GM10248 (cell line): ENCODE results near the gene TBL1XR1.

Experiments
- CTCF ChIA-PET: fragments of 300-600 bp; sonication (Branson Sonifier 250); formaldehyde crosslinking; extraction: SDS; loops from one replicate; lab custom pipeline; 2021; ENCODE audit warnings: antibody characterized with exemption; lab: Yijun Ruan, JAX
- POLR2A ChIA-PET: fragments of 350-650 bp; sonication (Branson Sonifier 250); formaldehyde crosslinking; extraction: SDS; loops from one replicate; lab custom pipeline; 2020; ENCODE audit warnings: antibody characterized with exemption; lab: Yijun Ruan, JAX
- DNase-seq: peaks from one replicate; pipeline ENCODE4 v3.0.0; 2012; ENCODE audit errors: extremely low spot score
- TF ChIP-seq, protein P1 (sequence below): IDR thresholded peaks from 2 replicates; pipeline ENCODE4 v1.5.1; 2012; ENCODE audit warnings: mild to moderate bottlenecking, low read depth; ENCODE audit errors: extremely low read depth, missing control alignments, control extremely low read depth

Gene TBL1XR1

GRCh38 chr3:176992978-176993377 is 204.3 kb downstream of the TBL1XR1 start:
- CTCF ChIA-PET: interaction anchor here (1.0 kb wide), 1 partner anchor 8 kb away, joined by 5 read pairs; no protein-coding TSS in a partner anchor
- POLR2A ChIA-PET: no interaction called here
- DNase-seq: no peak
- TF ChIP-seq, protein P1, sequence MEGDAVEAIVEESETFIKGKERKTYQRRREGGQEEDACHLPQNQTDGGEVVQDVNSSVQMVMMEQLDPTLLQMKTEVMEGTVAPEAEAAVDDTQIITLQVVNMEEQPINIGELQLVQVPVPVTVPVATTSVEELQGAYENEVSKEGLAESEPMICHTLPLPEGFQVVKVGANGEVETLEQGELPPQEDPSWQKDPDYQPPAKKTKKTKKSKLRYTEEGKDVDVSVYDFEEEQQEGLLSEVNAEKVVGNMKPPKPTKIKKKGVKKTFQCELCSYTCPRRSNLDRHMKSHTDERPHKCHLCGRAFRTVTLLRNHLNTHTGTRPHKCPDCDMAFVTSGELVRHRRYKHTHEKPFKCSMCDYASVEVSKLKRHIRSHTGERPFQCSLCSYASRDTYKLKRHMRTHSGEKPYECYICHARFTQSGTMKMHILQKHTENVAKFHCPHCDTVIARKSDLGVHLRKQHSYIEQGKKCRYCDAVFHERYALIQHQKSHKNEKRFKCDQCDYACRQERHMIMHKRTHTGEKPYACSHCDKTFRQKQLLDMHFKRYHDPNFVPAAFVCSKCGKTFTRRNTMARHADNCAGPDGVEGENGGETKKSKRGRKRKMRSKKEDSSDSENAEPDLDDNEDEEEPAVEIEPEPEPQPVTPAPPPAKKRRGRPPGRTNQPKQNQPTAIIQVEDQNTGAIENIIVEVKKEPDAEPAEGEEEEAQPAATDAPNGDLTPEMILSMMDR: no peak

- CTCF ChIA-PET: interaction anchor here (1.0 kb wide), 1 partner anchor 8 kb away, joined by 5 read pairs; no protein-coding TSS in a partner anchor
- DNase-seq: no peak
- TF ChIP-seq, protein P1: no peak
- POLR2A ChIA-PET: no interaction called here
These were observed 204.7 kb downstream of the TBL1XR1 start for GRCh38 chr3:176992565-176992964.

GRCh38 chr3:176988795-176989194 is 208.5 kb downstream of the TBL1XR1 start:
- TF ChIP-seq, protein P1: no peak
- no peak for DNase-seq
- CTCF ChIA-PET: no interaction called here
- POLR2A ChIA-PET: no interaction called here

DNA sequence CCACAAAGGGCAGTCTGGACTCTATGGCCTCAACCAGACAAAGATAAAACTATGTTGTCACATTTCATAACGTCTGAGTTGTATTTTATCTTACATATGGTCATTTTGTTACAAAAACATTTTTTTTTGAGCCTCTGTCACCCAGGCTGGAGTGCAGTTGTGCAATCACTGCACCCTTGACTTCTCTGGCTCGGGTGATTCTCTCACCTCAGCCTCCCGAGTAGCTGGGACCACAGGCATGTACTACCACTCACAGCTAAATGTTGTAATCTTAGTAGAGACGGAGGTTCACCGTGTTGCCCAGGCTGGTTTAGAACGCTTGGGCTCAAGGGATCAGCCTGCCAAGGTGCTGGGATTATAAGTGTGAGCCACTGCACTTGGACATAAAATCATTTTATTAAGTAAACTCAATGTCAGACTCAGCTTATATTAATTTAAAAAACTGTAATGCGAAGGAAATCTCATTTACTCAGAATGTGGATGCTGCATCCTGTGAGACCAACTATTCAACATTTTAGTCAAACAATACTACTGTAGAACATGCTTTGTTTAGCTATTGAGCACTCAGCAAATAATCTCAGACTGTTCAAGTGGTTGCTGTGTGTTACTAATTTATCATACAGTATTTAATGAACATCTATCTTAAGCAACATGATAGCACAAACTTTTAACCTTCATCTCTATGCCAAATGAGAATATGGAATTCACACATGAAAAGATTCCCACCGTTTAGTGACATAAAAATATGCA is 209.2 kb downstream of the TBL1XR1 start:
- DNase-seq: no peak
- ChIA-PET CTCF (no interaction called here), POLR2A (no interaction called here)

GRCh38 chr3:176978441-176978840 is 218.8 kb downstream of the TBL1XR1 start:
- DNase-seq: no peak
- TF ChIP-seq, protein P1: no peak
- ChIA-PET CTCF (interaction anchor here (1.0 kb wide), 1 partner anchor 57 kb away, joined by 3 read pairs; no protein-coding TSS in a partner anchor), POLR2A (no interaction called here)

More for the DNA sequence above, 209.2 kb downstream of the TBL1XR1 start:
- TF ChIP-seq, protein P1: no peak

DNA sequence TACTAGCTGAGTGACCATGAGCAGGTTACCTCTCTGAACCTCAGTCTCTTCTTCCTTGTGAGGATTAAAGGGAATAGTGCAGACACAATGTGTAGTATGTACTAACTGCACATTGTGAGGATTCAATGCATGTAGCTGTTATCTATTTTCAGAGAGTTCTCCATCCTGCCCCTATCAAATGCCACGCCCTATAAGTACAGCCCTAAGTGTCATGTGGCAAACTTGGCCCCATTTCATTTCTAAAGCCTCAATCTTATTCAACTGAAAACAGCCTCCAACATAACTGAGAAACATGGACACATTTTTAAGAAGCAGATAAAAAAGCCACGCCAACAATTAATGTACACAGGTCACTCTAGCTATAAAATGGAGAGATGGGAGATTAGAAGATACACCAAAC is 220.0 kb downstream of the TBL1XR1 start:
- ChIA-PET POLR2A (no interaction called here), CTCF (no interaction called here)
- TF ChIP-seq, protein P1: no peak
- no peak for DNase-seq

GRCh38 chr3:176976586-176976985 is 220.7 kb downstream of the TBL1XR1 start:
- POLR2A ChIA-PET: no interaction called here
- CTCF ChIA-PET: no interaction called here
- TF ChIP-seq, protein P1: no peak
- DNase-seq: no peak
